22Rv1 (cell line): ENCODE data around the gene PDK2.

Experiments used
- ZFX ChIP-seq: fragments of 450-650 bp; IDR thresholded peaks from 2 replicates; pipeline ENCODE4 v1.6.1; 2017; ENCODE audit warnings: antibody characterized with exemption, borderline replicate concordance
- TF ChIP-seq, protein P1 (sequence below): fragments of 450-650 bp; IDR thresholded peaks from 2 replicates; pipeline ENCODE4 v1.5.1; 2017; ENCODE audit warnings: mild to moderate bottlenecking

DNA sequence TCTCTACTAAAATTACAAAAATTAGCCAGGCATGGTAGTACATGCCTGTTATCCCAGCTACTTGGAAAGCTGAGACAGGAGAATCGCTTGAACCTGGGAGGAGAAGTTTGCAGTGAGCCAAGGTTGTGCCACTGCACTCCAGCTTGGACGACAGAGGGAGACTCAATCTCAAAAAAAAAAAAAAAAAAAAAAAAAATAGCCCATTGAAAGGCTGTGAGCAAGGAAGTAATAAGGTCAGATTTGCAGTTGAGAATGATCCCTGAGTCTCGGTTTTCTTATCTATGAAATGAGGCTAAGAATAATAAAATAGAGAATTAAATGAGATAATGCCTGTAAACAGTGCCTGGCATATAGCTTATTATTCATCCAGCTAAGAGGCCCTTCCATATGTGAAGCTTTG, 1.3 kb upstream of the PDK2 start:
- TF ChIP-seq, protein P1, sequence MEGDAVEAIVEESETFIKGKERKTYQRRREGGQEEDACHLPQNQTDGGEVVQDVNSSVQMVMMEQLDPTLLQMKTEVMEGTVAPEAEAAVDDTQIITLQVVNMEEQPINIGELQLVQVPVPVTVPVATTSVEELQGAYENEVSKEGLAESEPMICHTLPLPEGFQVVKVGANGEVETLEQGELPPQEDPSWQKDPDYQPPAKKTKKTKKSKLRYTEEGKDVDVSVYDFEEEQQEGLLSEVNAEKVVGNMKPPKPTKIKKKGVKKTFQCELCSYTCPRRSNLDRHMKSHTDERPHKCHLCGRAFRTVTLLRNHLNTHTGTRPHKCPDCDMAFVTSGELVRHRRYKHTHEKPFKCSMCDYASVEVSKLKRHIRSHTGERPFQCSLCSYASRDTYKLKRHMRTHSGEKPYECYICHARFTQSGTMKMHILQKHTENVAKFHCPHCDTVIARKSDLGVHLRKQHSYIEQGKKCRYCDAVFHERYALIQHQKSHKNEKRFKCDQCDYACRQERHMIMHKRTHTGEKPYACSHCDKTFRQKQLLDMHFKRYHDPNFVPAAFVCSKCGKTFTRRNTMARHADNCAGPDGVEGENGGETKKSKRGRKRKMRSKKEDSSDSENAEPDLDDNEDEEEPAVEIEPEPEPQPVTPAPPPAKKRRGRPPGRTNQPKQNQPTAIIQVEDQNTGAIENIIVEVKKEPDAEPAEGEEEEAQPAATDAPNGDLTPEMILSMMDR: no peak
- TF ChIP-seq ZFX: no peak
